Osteocyte (in vitro differentiated cells): ENCODE results near the gene ARHGAP20. TPM values are rescaled to one million over a fixed set of nuclear protein-coding genes. Genes with fewer than 3 reads are reported as not detected.

Experiments
- DNase-seq: peaks from one replicate; pipeline ENCODE4 v3.0.0; 2021; ENCODE audit warnings: mixed read lengths; ENCODE audit not compliant: unreplicated experiment; ENCODE audit errors: extremely low spot score
- H3K27ac Mint-ChIP-seq: one replicate; pipeline ENCODE4 v1.8.0; 2021; ENCODE audit warnings: mild to moderate bottlenecking, mixed read lengths; ENCODE audit not compliant: unreplicated experiment
- H3K27me3 Mint-ChIP-seq: one replicate; pipeline ENCODE4 v1.8.0; 2021; ENCODE audit warnings: mixed read lengths; ENCODE audit not compliant: unreplicated experiment
- H3K36me3 Mint-ChIP-seq: one replicate; pipeline ENCODE4 v1.8.0; 2021; ENCODE audit warnings: mixed read lengths; ENCODE audit not compliant: unreplicated experiment
- H3K4me1 Mint-ChIP-seq: one replicate; pipeline ENCODE4 v1.8.0; 2021; ENCODE audit warnings: mixed read lengths; ENCODE audit not compliant: unreplicated experiment
- H3K4me3 Mint-ChIP-seq: one replicate; pipeline ENCODE4 v1.8.0; 2021; ENCODE audit warnings: mild to moderate bottlenecking, moderate library complexity, mixed read lengths; ENCODE audit not compliant: unreplicated experiment
- H3K9me3 Mint-ChIP-seq: one replicate; pipeline ENCODE4 v1.8.0; 2021; ENCODE audit warnings: mixed read lengths; ENCODE audit not compliant: unreplicated experiment
- CTCF ChIP-seq: fragments of 200-600 bp; sonication (generic); IDR thresholded peaks from 2 replicates; pipeline ENCODE4 v1.5.0; 2021; ENCODE audit warnings: antibody characterized with exemption, mild to moderate bottlenecking, moderate library complexity
- total RNA-seq: library from RNA; stranded (reverse); gene quantifications from 2 replicates; pipeline ENCODE4 v1.2.1, GENCODE V29; 2021

ARHGAP20 gene
- total RNA-seq, 1 donor from 2014 or later, result 1.0 TPM

- Mint-ChIP-seq H3K27me3 (peaks cover 3% of the 10 kb centered on the region), H3K9me3 (peaks cover 32% of the 10 kb centered on the region), H3K27ac (no peak overlapping the region), H3K4me1 (peaks cover 10% of the 10 kb centered on the region), H3K36me3 (no peaks in the 10 kb centered on the region), H3K4me3 (no peak overlapping the region)
- DNase-seq, result no peak
- no peak for TF ChIP-seq CTCF
These were observed 35.3 kb upstream of the ARHGAP20 start for GRCh38 chr11:110747531-110747930.

- Mint-ChIP-seq H3K4me3 (no peak overlapping the region), H3K4me1 (peaks cover 3% of the 10 kb centered on the region), H3K27ac (no peak overlapping the region), H3K27me3 (peaks cover 12% of the 10 kb centered on the region), H3K36me3 (no peaks in the 10 kb centered on the region), H3K9me3 (no peaks in the 10 kb centered on the region)
- TF ChIP-seq CTCF, result no peak
- no peak for DNase-seq
These were observed 26.4 kb upstream of the ARHGAP20 start for GRCh38 chr11:110738641-110739040.

GRCh38 chr11:110737593-110737992 lies 25.4 kb upstream of the ARHGAP20 start:
- H3K36me3 Mint-ChIP-seq, result no peaks in the 10 kb centered on the region
- no peak overlapping the region for H3K4me3 Mint-ChIP-seq
- no peaks in the 10 kb centered on the region for H3K9me3 Mint-ChIP-seq
- no peaks in the 10 kb centered on the region for H3K4me1 Mint-ChIP-seq
- TF ChIP-seq CTCF, result no peak
- peaks cover 15% of the 10 kb centered on the region for H3K27me3 Mint-ChIP-seq
- no peak for DNase-seq
- H3K27ac Mint-ChIP-seq, result no peak overlapping the region

GRCh38 chr11:110736171-110736553 lies 23.9 kb upstream of the ARHGAP20 start:
- H3K27ac Mint-ChIP-seq, result no peak overlapping the region
- no peaks in the 10 kb centered on the region for H3K9me3 Mint-ChIP-seq
- TF ChIP-seq CTCF, result no peak
- peaks cover 17% of the 10 kb centered on the region for H3K27me3 Mint-ChIP-seq
- H3K4me3 Mint-ChIP-seq, result no peak overlapping the region
- no peaks in the 10 kb centered on the region for H3K4me1 Mint-ChIP-seq
- DNase-seq, result no peak
- H3K36me3 Mint-ChIP-seq, result no peaks in the 10 kb centered on the region

- H3K4me3 Mint-ChIP-seq, result no peak overlapping the region
- no peaks in the 10 kb centered on the region for H3K4me1 Mint-ChIP-seq
- H3K27ac Mint-ChIP-seq, result no peak overlapping the region
- H3K9me3 Mint-ChIP-seq, result no peaks in the 10 kb centered on the region
- no peak for DNase-seq
- no peaks in the 10 kb centered on the region for H3K36me3 Mint-ChIP-seq
- H3K27me3 Mint-ChIP-seq, result peaks cover 21% of the 10 kb centered on the region
- TF ChIP-seq CTCF, result no peak
These were observed 23.4 kb upstream of the ARHGAP20 start for GRCh38 chr11:110735455-110736170.
